Measurements from ENCODE around the gene DOCK1.

Gene DOCK1

DNA sequence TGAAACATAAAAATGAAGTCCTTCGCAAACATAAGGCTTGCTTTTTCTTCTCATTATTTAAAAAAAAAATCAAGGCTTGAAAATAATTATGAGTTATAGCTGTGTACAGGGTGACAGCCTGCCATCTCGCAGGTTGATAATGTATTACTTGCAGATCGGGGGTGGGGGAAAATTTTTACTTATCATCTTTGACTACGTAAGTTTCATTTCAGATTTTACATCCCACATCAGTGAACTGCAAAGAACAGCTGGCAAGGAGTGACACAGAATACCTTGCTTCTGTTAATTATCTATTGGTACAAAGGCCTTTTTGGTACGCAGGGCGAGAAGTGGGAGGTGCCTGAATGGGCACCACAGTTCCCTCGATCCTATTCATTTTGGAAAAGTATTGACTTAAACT lies 232.2 kb downstream of the DOCK1 start:
- Histone ChIP-seq H2BK12ac (ENCODE audit: low read length) (no peak overlapping the region), H3K27ac (ENCODE audit: low read depth, low read length) (no peak overlapping the region), H2BK120ac (ENCODE audit: insufficient read depth, low read length, poor library complexity) (no peak overlapping the region), H3K27me3 (ENCODE audit: insufficient read depth, low read length) (no peaks in the 10 kb centered on the region), H3K4me2 (ENCODE audit: low read length) (no peak overlapping the region), H3K4me3 (ENCODE audit: low read depth, low read length) (no peak overlapping the region), H3K14ac (ENCODE audit: low read length) (no peak overlapping the region), H3K9me3 (ENCODE audit: insufficient read depth, low read depth, low read length) (peaks cover 2% of the 10 kb centered on the region), H4K8ac (ENCODE audit: low read depth, low read length) (no peak overlapping the region), H4K12ac (ENCODE audit: low read depth, low read length) (no peak overlapping the region), H2AK5ac (ENCODE audit: low read length) (no peak overlapping the region), H3K79me1 (ENCODE audit: low read length) (no peaks in the 10 kb centered on the region), H2AFZ (ENCODE audit: insufficient read depth, low read length, poor library complexity) (no peak overlapping the region), H2BK5ac (ENCODE audit: low read depth, low read length, poor library complexity) (no peak overlapping the region), H3K4ac (ENCODE audit: low read depth, low read length) (no peak overlapping the region), H3K18ac (ENCODE audit: low read length) (no peak overlapping the region), H3K9ac (ENCODE audit: low read length) (no peak overlapping the region), H3K36me3 (ENCODE audit: control insufficient read depth in 1 of 2, insufficient read depth in 2 of 2, low read length in 2 of 2) (peaks cover 6 to 26% of the 10 kb centered on the region in 2 experiments), H4K91ac (ENCODE audit: low read depth, low read length) (no peak overlapping the region), H3K79me2 (ENCODE audit: control insufficient read depth, insufficient read depth, low read length, poor library complexity) (no peaks in the 10 kb centered on the region), H3K4me1 (ENCODE audit: control insufficient read depth in 1 of 2, insufficient read depth in 2 of 2, low read length in 2 of 2) (peaks cover 0 to 3% of the 10 kb centered on the region in 2 experiments), H3K23ac (ENCODE audit: low read length) (no peak overlapping the region)
- no CpG with 5 or more reads among the region's 7 CpGs for WGBS (ENCODE audit: extremely low coverage, insufficient coverage, insufficient read length)
- DNase-seq: no peak

DNA sequence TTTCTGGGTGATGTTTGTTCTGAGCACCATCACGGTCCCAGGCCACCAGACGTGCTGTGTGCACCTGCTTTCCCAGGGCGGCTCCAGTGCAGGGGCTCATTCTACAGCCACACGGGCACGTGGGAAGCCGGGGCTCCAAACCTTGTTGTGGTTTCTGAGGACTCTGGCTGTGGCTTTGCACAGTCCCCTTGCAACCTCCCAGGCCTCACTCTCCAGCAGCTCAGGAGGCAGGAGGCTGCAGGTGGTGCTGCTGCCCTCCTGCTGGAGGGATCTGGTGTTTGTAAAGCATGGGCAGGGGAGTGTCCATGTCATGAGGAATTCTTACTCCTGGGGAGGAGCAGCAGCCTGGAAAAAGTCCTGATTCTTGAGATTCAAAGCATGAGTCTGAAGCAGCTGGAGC lies 236.9 kb downstream of the DOCK1 start:
- H4K12ac ChIP-seq (ENCODE audit: low read depth, low read length): no peak overlapping the region
- H3K23ac ChIP-seq (ENCODE audit: low read length): no peak overlapping the region
- H3K9me3 ChIP-seq (ENCODE audit: insufficient read depth, low read depth, low read length): no peaks in the 10 kb centered on the region
- no peak overlapping the region for H3K4me2 ChIP-seq (ENCODE audit: low read length)
- H3K9ac ChIP-seq (ENCODE audit: low read length): no peak overlapping the region
- no peak overlapping the region for H4K8ac ChIP-seq (ENCODE audit: low read depth, low read length)
- WGBS (ENCODE audit: extremely low coverage, insufficient coverage, insufficient read length): no CpG with 5 or more reads among the region's 6 CpGs
- no peak overlapping the region for H2BK5ac ChIP-seq (ENCODE audit: low read depth, low read length, poor library complexity)
- no peak for DNase-seq
- no peaks in the 10 kb centered on the region for H3K79me1 ChIP-seq (ENCODE audit: low read length)
- peaks cover 7 to 22% of the 10 kb centered on the region in 2 experiments for H3K36me3 ChIP-seq (ENCODE audit: control insufficient read depth in 1 of 2, insufficient read depth in 2 of 2, low read length in 2 of 2)
- no peak overlapping the region for H3K18ac ChIP-seq (ENCODE audit: low read length)
- H3K27me3 ChIP-seq (ENCODE audit: insufficient read depth, low read length): no peaks in the 10 kb centered on the region
- H3K27ac ChIP-seq (ENCODE audit: low read depth, low read length): no peak overlapping the region
- peaks cover 0 to 6% of the 10 kb centered on the region in 2 experiments for H3K4me1 ChIP-seq (ENCODE audit: control insufficient read depth in 1 of 2, insufficient read depth in 2 of 2, low read length in 2 of 2)
- no peak overlapping the region for H2BK120ac ChIP-seq (ENCODE audit: insufficient read depth, low read length, poor library complexity)
- H2BK12ac ChIP-seq (ENCODE audit: low read length): no peak overlapping the region
- H3K14ac ChIP-seq (ENCODE audit: low read length): no peak overlapping the region
- H2AK5ac ChIP-seq (ENCODE audit: low read length): no peak overlapping the region
- no peak overlapping the region for H2AFZ ChIP-seq (ENCODE audit: insufficient read depth, low read length, poor library complexity)
- H4K91ac ChIP-seq (ENCODE audit: low read depth, low read length): no peak overlapping the region
- no peak overlapping the region for H3K4me3 ChIP-seq (ENCODE audit: low read depth, low read length)
- no peak overlapping the region for H3K4ac ChIP-seq (ENCODE audit: low read depth, low read length)
- no peaks in the 10 kb centered on the region for H3K79me2 ChIP-seq (ENCODE audit: control insufficient read depth, insufficient read depth, low read length, poor library complexity)

DNA sequence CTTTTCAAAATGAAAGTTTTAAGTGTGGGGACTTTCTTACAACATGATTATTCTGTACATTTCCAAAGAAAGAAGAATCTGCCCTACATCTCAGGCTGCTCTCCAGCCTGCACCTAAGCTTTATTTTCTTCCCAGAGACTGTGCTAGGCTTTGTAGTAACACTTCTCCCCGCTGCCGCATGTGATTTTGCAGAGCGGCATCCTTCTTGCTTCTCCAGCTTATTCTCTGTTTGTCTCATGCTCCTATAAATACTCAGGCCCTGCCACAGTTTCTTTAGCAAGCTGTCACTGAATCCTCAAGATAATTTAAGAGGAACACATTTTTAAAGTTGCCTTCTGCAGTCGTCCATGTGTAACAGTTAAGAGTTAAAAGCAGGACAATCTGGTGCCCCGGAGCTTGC lies 237.6 kb downstream of the DOCK1 start:
- Histone ChIP-seq H3K27me3 (ENCODE audit: insufficient read depth, low read length) (no peaks in the 10 kb centered on the region), H3K14ac (ENCODE audit: low read length) (no peak overlapping the region), H3K23ac (ENCODE audit: low read length) (no peak overlapping the region), H4K12ac (ENCODE audit: low read depth, low read length) (no peak overlapping the region), H2BK5ac (ENCODE audit: low read depth, low read length, poor library complexity) (no peak overlapping the region), H3K79me1 (ENCODE audit: low read length) (no peaks in the 10 kb centered on the region), H3K4ac (ENCODE audit: low read depth, low read length) (no peak overlapping the region), H2BK120ac (ENCODE audit: insufficient read depth, low read length, poor library complexity) (no peak overlapping the region), H3K9me3 (ENCODE audit: insufficient read depth, low read depth, low read length) (no peaks in the 10 kb centered on the region), H3K79me2 (ENCODE audit: control insufficient read depth, insufficient read depth, low read length, poor library complexity) (no peaks in the 10 kb centered on the region), H3K4me2 (ENCODE audit: low read length) (no peak overlapping the region), H2BK12ac (ENCODE audit: low read length) (no peak overlapping the region), H3K9ac (ENCODE audit: low read length) (no peak overlapping the region), H3K4me3 (ENCODE audit: low read depth, low read length) (no peak overlapping the region), H3K36me3 (ENCODE audit: control insufficient read depth in 1 of 2, insufficient read depth in 2 of 2, low read length in 2 of 2) (peaks cover 7 to 22% of the 10 kb centered on the region in 2 experiments), H4K8ac (ENCODE audit: low read depth, low read length) (no peak overlapping the region), H4K91ac (ENCODE audit: low read depth, low read length) (no peak overlapping the region), H3K27ac (ENCODE audit: low read depth, low read length) (no peak overlapping the region), H2AK5ac (ENCODE audit: low read length) (no peak overlapping the region), H2AFZ (ENCODE audit: insufficient read depth, low read length, poor library complexity) (no peak overlapping the region), H3K4me1 (ENCODE audit: control insufficient read depth in 1 of 2, insufficient read depth in 2 of 2, low read length in 2 of 2) (peaks cover 0 to 6% of the 10 kb centered on the region in 2 experiments), H3K18ac (ENCODE audit: low read length) (no peak overlapping the region)
- WGBS (ENCODE audit: extremely low coverage, insufficient coverage, insufficient read length): no CpG with 5 or more reads among the region's 5 CpGs
- DNase-seq: no peak

DNA sequence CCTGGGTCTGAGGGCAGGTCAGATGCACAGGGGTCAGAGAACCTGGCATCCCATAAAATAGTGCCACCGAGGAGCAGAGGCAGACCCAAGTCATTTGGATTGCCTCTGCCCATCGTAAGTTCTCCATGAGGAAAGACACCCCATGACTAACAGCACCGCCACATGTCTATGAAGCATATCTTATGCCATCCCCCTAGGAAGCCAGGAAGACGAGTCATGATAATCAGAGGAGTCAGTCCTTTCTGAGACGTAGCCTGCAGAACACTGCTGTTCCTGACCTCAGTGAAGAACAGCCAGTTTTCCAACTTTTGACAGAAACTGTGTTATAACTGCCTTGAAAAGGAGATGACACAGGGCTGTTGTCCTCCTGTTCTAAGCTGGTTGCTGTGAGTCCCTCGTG lies 239.9 kb downstream of the DOCK1 start:
- Histone ChIP-seq H2BK12ac (ENCODE audit: low read length) (no peak overlapping the region), H3K4me2 (ENCODE audit: low read length) (no peak overlapping the region)

More for the DNA sequence above, 239.9 kb downstream of the DOCK1 start:
- Histone ChIP-seq H3K23ac (ENCODE audit: low read length) (no peak overlapping the region), H3K9ac (ENCODE audit: low read length) (no peak overlapping the region), H4K12ac (ENCODE audit: low read depth, low read length) (no peak overlapping the region), H4K91ac (ENCODE audit: low read depth, low read length) (no peak overlapping the region), H2AK5ac (ENCODE audit: low read length) (no peak overlapping the region), H3K27ac (ENCODE audit: low read depth, low read length) (no peak overlapping the region), H3K79me1 (ENCODE audit: low read length) (no peaks in the 10 kb centered on the region), H3K36me3 (ENCODE audit: control insufficient read depth in 1 of 2, insufficient read depth in 2 of 2, low read length in 2 of 2) (peaks cover 2 to 15% of the 10 kb centered on the region in 2 experiments), H3K4me1 (ENCODE audit: control insufficient read depth in 1 of 2, insufficient read depth in 2 of 2, low read length in 2 of 2) (peaks cover 6 to 7% of the 10 kb centered on the region in 2 experiments), H2AFZ (ENCODE audit: insufficient read depth, low read length, poor library complexity) (no peak overlapping the region), H3K4me3 (ENCODE audit: low read depth, low read length) (no peak overlapping the region), H3K9me3 (ENCODE audit: insufficient read depth, low read depth, low read length) (no peaks in the 10 kb centered on the region), H2BK120ac (ENCODE audit: insufficient read depth, low read length, poor library complexity) (no peak overlapping the region), H3K4ac (ENCODE audit: low read depth, low read length) (no peak overlapping the region), H3K79me2 (ENCODE audit: control insufficient read depth, insufficient read depth, low read length, poor library complexity) (no peaks in the 10 kb centered on the region), H2BK5ac (ENCODE audit: low read depth, low read length, poor library complexity) (no peak overlapping the region), H3K14ac (ENCODE audit: low read length) (no peak overlapping the region), H3K18ac (ENCODE audit: low read length) (peak overlapping the region; percentile 51), H4K8ac (ENCODE audit: low read depth, low read length) (no peak overlapping the region), H3K27me3 (ENCODE audit: insufficient read depth, low read length) (no peaks in the 10 kb centered on the region)
- DNase-seq: no peak
- no CpG with 5 or more reads among the region's 6 CpGs for WGBS (ENCODE audit: extremely low coverage, insufficient coverage, insufficient read length)

Data from trophoblast cell (in vitro differentiated cells and primary cell).